Measurements from ENCODE around the gene PSMB5. TPM values are rescaled to one million over a fixed set of nuclear protein-coding genes. Genes with fewer than 3 reads are reported as not detected.

Gene PSMB5
- total and polyA plus RNA-seq, 9 donors, result 65.3 to 144 (median 79.9) TPM

DNA sequence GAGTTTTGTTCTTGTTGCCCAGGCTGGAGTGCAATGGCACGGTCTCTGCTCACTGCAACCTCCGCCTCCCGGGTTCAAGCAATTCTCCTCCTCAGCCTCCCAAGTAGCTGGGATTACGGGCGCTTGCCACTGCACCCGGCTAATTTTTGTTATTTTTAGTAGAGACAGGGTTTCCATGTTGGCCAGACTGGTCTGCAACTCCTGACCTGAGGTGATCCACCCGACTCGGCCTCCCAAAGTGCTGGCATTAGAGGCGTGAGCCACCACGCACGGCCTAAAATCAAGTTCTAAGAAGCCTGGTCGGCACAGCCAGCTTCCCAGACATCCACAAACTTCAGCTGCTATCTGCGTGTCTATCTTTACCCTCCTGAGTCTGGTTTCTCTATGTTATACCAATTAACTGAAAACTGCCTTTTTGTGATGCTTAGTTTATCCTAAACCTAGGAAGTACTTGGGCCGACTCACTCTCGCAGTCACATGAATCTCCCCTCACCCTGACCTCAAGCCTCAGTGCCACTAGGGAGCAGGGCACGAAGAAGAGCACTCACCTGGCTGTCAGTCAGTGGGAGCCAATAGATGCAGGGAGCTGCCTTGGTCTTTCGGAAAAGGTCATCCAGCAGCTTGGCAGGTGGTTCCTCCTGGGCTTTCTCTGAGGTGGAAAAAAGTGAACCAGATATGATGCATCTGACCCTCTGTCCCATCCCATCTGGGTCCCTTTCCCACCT is 26.0 kb upstream of the PSMB5 start:
- WGBS, 3 donors, result 85 to 90% (median 86%) methylated on average over 17 of the region's 17 CpGs
- Histone ChIP-seq H3K27me3 (no peaks in the 10 kb centered on the region), H3K27ac (no peak overlapping the region), H3K9me3 (no peaks in the 10 kb centered on the region), H3K36me3 (peaks cover 2% of the 10 kb centered on the region), H3K4me1 (ENCODE audit: insufficient read depth) (no peaks in the 10 kb centered on the region), H3K4me3 (no peak overlapping the region)
- no peak for TF ChIP-seq POLR2A (IDR thresholded peaks at IDR 0.05)
- no peak for TF ChIP-seq EP300 (IDR thresholded peaks at IDR 0.05)
- TF ChIP-seq CTCF (IDR thresholded peaks at IDR 0.05), result no peak
- DNase-seq, result peak in 2 of 5 donors; percentile 29 to 34
- intact Hi-C loops (cut with DNase I), result no loop called here

GRCh38 chr14:23058654-23059504 is 24.2 kb upstream of the PSMB5 start:
- no peak overlapping the region for H3K4me3 ChIP-seq
- TF ChIP-seq POLR2A (IDR thresholded peaks at IDR 0.05), result no peak
- TF ChIP-seq CTCF (IDR thresholded peaks at IDR 0.05), result no peak
- no peak for TF ChIP-seq EP300 (IDR thresholded peaks at IDR 0.05)
- intact Hi-C loops (cut with DNase I), result loop anchor here in 3 of 4 donors (2.0 to 5.0 kb wide), 2 partner anchors 72 to 74 kb away; no protein-coding TSS in a partner anchor
- WGBS, 3 donors, result 81 to 85% (median 83%) methylated on average over 32 of the region's 32 CpGs
- H3K36me3 ChIP-seq, result peaks cover 1% of the 10 kb centered on the region
- H3K9me3 ChIP-seq, result no peaks in the 10 kb centered on the region
- DNase-seq, result peak in 2 of 5 donors; percentile 36 to 47
- no peaks in the 10 kb centered on the region for H3K27me3 ChIP-seq
- no peaks in the 10 kb centered on the region for H3K4me1 ChIP-seq (ENCODE audit: insufficient read depth)
- H3K27ac ChIP-seq, result no peak overlapping the region

- H3K36me3 ChIP-seq, result no peaks in the 10 kb centered on the region
- no peaks in the 10 kb centered on the region for H3K9me3 ChIP-seq
- 0 to 1% (median 1%) methylated on average over 34 to 51 of the region's 51 CpGs for WGBS, 3 donors
- peak; percentile 86 to 92 (median 90) for DNase-seq
- H3K27me3 ChIP-seq, result no peaks in the 10 kb centered on the region
- H3K27ac ChIP-seq, result peak overlapping the region; percentile 10 to 45
- intact Hi-C loops (cut with DNase I), result loop anchor here (2.0 to 5.0 kb wide), 3 partner anchors 71 to 73 kb away; no protein-coding TSS in a partner anchor
- H3K4me3 ChIP-seq, result peak overlapping the region; percentile 54
- TF ChIP-seq POLR2A (IDR thresholded peaks at IDR 0.05) (no peak), CTCF (IDR thresholded peaks at IDR 0.05) (peak; percentile 86 to 95 (median 94))
- H3K4me1 ChIP-seq (ENCODE audit: insufficient read depth), result no peaks in the 10 kb centered on the region
Observed at GRCh38 chr14:23057757-23058653, 23.3 kb upstream of the PSMB5 start.
